Measurements from ENCODE around the gene MAP6D1.
A peak's percentile ranks its signal among the peaks of the same experiment; 100 is the strongest.

MAP6D1 gene

GRCh38 chr3:183825456-183826161 is at the start of gene MAP6D1:
MAP6D1 (minus strand) TSS chr3:183825577; CDS start chr3:183825547, 30 bp downstream.
- peak; percentile 60 for DNase-seq

- no peak for DNase-seq
Measured at GRCh38 chr3:183873914-183874313, 48.5 kb upstream of the MAP6D1 start.

- DNase-seq: no peak
Measured at GRCh38 chr3:183871541-183871940, 46.2 kb upstream of the MAP6D1 start.

GRCh38 chr3:183870563-183870962 is 45.2 kb upstream of the MAP6D1 start:
- no peak for DNase-seq

DNA sequence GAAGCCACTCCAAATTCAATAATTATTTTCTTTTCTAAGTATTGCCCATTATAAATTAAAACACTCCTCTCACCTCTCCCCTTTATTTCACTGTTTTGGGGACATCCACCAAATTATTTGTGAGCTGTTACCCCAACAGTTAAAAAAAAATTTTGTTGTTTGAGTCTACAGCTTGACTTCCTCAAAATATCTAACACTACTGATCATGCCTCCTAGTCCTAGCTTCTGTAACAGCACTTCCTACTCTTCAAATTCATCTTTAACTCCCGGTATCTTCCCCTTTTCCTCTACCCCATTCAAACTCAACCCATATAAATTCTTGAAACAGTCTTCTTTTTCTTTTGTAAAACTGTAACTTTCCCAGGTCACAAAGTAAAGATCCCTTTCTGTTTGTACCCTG is 43.4 kb upstream of the MAP6D1 start:
- peak; percentile 48 for DNase-seq

GRCh38 chr3:183862610-183863009 is 37.2 kb upstream of the MAP6D1 start:
- DNase-seq: no peak

- no peak for DNase-seq
Measured at GRCh38 chr3:183857863-183858262, 32.5 kb upstream of the MAP6D1 start.

DNA sequence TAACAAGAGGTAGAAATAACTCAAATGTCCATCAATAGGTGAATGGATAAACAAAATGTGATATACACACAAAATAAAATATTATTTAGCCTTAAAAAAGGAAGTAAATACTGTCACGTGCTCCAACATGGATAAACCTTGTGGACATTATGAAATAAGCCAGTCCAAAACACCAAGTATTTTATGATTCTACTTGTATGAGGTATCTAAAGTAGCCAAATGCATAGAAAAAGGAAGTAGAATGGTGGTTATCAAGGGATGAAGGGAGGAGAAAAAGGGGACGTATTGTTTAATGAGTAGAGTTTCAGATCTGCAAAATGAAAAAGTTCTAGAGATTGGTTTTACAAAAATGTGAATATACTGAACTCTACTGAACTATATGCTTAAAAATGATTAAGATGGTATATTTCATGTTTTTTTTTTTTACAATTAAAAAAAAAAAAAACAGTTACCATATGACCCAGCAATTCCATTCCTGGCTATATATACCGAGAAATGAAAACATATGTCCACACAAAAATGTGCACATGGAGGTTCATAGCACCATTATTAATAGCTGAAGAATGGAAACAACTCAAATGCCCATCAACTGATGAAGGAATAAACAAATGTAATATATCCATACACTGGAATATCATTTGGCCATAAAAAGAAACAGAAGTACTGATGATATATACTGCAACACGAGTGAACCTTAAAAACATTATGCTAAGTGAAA is 29.1 kb upstream of the MAP6D1 start:
- DNase-seq: peak; percentile 17

- DNase-seq: peak; percentile 28
Measured at GRCh38 chr3:183845608-183846288, 20.4 kb upstream of the MAP6D1 start.

GRCh38 chr3:183845090-183845489 is 19.7 kb upstream of the MAP6D1 start:
- no peak for DNase-seq

DNA sequence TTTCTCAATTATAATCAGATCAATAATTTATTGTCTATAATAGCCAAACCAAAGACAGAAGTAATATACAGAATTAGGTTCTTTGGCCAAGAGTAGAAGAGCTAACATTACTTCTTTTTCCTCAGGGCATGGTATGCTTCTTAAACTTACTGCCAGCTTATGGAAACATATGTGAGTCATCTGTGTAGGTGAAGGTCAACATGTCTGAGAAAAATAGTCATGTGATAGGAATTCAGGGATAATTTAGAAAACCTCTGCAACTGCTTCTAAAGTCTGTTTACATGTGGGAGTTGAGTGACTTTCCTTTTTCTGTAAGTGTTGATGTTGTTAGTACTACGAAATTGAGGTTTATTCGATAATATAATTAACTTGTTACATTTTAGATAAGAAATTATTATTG is 19.2 kb upstream of the MAP6D1 start:
- DNase-seq: peak; percentile 39

GRCh38 chr3:183839751-183840150 is 14.4 kb upstream of the MAP6D1 start:
- DNase-seq: no peak

- DNase-seq: no peak
Measured at GRCh38 chr3:183837894-183838293, 12.5 kb upstream of the MAP6D1 start.

- DNase-seq: no peak
Measured at GRCh38 chr3:183837390-183837789, 12.0 kb upstream of the MAP6D1 start.

GRCh38 chr3:183833516-183833915 is 8.1 kb upstream of the MAP6D1 start:
- no peak for DNase-seq

DNA sequence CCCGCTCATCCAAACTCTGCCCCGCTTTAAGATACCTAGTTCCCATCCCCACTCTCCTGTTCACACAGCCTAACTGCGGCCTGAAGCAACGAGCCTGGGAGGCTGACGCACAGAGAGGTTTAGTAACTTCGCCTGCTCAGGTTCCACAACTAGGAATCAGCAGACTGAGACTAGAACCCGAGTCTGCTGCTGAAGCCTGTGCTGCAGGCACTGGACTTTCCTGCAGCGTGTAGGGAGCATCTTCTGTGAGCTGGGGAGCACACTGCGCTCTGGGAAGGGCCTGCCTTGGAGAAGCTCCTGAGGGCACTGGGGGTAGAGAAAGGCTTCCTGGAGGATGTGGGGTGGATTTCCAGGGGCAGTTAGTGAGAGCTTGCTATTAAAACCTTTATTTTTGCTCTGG is 4.8 kb upstream of the MAP6D1 start:
- DNase-seq: no peak

GRCh38 chr3:183829466-183829865 is 4.1 kb upstream of the MAP6D1 start:
- no peak for DNase-seq

- no peak for DNase-seq
Measured at GRCh38 chr3:183828538-183828870, 3.1 kb upstream of the MAP6D1 start.

DNA sequence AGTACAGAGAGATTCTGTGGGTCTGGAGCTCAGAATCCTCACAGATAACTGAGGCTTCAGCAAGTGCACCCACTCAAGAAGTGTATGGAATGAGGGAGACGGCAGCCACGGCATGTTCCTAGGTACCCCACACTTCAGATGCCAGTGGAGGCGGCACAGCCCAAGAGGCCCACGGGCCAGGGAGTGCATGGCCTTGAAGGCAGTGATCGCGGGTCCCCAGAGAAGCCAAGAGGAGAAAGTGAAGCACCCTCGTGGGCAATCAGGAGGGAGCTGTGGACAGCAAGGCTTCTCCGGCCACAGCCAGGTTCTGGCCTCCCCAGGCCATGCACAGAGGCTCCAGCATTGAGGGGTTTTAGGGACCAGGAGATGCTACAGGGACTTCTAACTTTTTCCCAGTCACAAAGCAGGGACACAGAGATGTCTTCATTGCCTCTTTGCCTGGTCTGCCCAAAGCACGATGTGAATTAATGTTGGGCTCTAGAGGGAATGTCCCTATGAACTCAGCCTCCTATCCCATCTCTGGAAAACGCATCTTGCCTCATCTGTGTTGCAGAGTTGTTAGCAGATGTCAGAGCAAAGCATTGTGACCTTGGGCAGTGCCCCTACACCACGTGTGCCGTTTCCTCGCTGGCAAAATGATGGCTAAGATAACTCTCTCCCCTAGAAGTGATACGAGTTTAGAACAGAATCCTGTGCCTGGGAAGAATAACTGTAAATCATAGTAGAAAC is 2.6 kb upstream of the MAP6D1 start:
- DNase-seq: no peak

DNA sequence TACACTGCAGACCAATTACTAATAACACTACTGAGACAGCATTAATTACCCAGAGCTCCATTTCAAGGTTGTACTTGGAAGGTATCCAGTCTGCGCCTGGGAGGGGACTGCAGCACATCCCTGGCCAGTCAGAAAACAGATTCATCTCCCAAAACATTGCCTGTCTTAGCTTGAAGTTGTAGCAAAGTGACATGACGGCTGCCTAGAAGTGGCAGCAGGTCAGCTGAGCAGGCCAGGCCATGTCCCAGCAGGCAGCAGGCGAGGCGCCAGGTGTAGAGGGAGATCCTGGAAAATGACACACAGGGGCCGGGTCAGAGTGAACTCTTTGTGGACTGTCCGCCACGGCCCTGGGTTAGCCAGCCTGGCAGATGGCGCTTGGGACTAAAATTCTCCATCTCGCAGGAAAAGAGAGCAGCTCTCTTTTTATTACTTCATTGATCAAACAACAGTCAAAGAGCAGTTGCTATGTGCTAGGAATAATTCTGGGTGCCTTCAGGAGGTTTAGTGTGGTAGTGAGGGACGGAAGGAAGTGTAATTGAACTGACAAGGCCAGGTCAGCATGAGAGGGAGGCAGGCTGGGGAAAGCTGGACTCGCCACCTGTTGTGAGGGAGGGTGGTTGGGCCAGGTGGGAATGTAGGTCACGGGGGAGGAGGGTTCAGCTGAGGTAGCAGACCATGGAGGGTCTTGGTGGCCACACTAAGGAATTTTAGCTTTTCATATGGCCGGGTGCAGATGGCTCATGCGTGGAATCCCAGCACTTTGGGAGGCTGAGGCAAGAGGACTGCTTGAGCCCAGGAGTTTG is 1.3 kb upstream of the MAP6D1 start:
- DNase-seq: no peak

GRCh38 chr3:183824761-183825455 is 469 bp downstream of the MAP6D1 start:
- DNase-seq: peak; percentile 31

DNA sequence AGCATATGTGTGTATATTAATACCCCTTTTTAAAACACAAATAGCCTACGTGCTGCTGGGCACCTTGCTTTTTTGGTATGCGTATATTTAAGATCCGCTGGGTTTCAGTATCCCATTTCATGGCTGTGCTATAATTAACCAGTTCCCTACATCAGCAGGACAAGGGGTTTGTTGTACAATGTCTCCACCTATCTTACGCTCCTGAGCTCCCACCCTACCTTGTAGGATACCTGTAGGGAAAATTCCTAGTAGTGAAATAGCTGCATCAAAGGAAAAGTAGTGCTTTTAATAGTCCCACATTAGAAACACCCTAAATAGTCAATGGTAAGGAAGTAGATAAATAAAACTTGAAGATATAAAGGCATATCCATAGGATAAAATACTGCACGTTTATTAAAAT is 1.4 kb downstream of the MAP6D1 start:
- no peak for DNase-seq

All from suppressor macrophage treated with lipopolysaccharide for 4 hours (primary cell).